ENCODE measurements around the gene PTPA. TPM values are rescaled to one million over a fixed set of nuclear protein-coding genes. Genes with fewer than 3 reads are reported as not detected.

Gene PTPA
- total and polyA plus RNA-seq, 9 of the 15 experiments (the other 6 are each of a cell fraction or from before 2014, with no cell fraction given), result 1.7 to 121 (median 72.6) TPM

DNA sequence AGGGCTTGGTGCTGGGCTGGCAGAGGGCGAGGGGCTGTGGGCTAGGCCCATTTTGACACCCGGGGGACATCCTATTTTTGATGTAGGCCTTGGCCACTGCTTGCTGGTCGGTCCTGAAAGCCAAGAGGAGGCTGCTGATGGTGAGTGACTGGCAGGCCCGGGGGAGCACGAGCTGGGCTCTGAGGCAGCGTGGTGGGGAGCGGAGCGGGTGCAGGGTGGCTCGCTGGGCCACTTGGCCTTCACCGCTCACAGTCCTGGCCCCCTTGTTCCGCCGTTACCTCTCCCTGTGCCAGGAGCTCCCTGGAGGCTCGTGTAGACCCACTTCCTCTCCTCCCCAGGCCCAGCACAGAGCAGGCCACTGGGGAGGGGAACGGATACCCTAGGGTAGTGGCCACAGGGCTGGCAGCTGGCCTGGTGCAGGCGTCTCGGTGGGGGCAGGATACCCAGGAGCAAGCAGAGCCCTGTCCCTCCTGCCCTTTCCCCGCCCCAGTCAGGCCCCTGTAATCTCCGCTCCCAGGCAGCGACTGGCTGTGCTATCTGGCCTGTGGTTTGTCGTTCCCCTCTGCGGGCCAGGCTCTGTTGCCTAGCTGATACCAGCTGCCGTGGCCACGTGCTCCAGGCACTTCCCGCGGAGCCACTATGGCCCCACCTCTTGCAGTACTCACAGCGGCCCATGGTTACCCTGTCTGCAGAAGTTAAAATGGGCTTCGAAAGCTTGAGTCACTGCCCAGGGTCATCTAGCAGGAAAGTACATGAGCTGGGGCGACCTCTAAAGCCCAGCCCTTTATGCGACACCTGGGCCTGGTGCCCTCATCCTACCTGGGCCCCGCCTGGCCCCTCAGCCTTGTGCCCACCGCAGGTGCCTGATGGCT lies 42.0 kb upstream of the PTPA start (continued):
- TF ChIP-seq, protein P1, sequence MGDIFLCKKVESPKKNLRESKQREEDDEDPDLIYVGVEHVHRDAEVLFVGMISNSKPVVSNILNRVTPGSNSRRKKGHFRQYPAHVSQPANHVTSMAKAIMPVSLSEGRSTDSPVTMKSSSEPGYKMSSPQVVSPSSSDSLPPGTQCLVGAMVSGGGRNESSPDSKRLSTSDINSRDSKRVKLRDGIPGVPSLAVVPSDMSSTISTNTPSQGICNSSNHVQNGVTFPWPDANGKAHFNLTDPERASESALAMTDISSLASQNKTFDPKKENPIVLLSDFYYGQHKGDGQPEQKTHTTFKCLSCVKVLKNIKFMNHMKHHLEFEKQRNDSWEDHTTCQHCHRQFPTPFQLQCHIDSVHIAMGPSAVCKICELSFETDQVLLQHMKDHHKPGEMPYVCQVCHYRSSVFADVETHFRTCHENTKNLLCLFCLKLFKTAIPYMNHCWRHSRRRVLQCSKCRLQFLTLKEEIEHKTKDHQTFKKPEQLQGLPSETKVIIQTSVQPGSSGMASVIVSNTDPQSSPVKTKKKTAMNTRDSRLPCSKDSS (IDR thresholded peaks at IDR 0.05; ENCODE audit: low read depth, partially characterized antibody), result no peak
- TF ChIP-seq CBX8 (IDR thresholded peaks at IDR 0.05; ENCODE audit: borderline replicate concordance, extremely low read depth, low read depth, low read length, poor library complexity, severe bottlenecking) (no peak), CGGBP1 (CRISPR knock-in tag; IDR thresholded peaks at IDR 0.05) (peak; percentile 23; the same call in 1 of the 2 replicates), ZNF274 (IDR thresholded peaks at IDR 0.05; ENCODE audit: borderline replicate concordance, low read depth, low read length) (peak; percentile 78; the same call in 1 of the 2 replicates), ZBTB26 (CRISPR knock-in tag; IDR thresholded peaks at IDR 0.05) (no peak), ZNF143 (CRISPR knock-in tag; IDR thresholded peaks at IDR 0.05) (0 out of 2 replicates have a peak, but pooled peaks have one; percentile 34), JUND (IDR thresholded peaks at IDR 0.05; ENCODE audit: borderline replicate concordance, low read depth, low read length) (peak; percentile 78), JUND (tag; IDR thresholded peaks at IDR 0.05; ENCODE audit: borderline replicate concordance, low read depth, low read length) (peak; percentile 80; the same call in 2 of the 3 replicates), SPI1 (IDR thresholded peaks at IDR 0.05; ENCODE audit: borderline replicate concordance, low read depth, low read length) (peak; percentile 60; the same call in 1 of the 2 replicates), IRF1 (CRISPR knock-in tag; IDR thresholded peaks at IDR 0.05; ENCODE audit: borderline replicate concordance) (no peak), MECOM (CRISPR knock-in tag; IDR thresholded peaks at IDR 0.05) (peak; percentile 71; the same call in 1 of the 2 replicates), MEIS2 (IDR thresholded peaks at IDR 0.05; ENCODE audit: partially characterized antibody) (no peak), STAT5B (CRISPR knock-in tag; IDR thresholded peaks at IDR 0.05) (no peak), RFX1 (IDR thresholded peaks at IDR 0.05) (peak; percentile 61; the same call in 1 of the 2 replicates), SMAD4 (CRISPR knock-in tag; conservative IDR thresholded peaks at IDR 0.05) (peak; percentile 98), PTBP1 (IDR thresholded peaks at IDR 0.05; ENCODE audit: low read depth, low read length) (0 out of 2 replicates have a peak, but pooled peaks have one; percentile 76), PHB2 (IDR thresholded peaks at IDR 0.05; ENCODE audit: low read depth) (peak; percentile 96), SAFB (IDR thresholded peaks at IDR 0.05; ENCODE audit: borderline replicate concordance, low read depth, low read length) (no peak), EHMT2 (IDR thresholded peaks at IDR 0.05) (no peak), PRMT5 (CRISPR knock-in tag; IDR thresholded peaks at IDR 0.05) (no peak), SMAD2 (IDR thresholded peaks at IDR 0.05; ENCODE audit: low read depth, low read length) (no peak), ZNF232 (CRISPR knock-in tag; IDR thresholded peaks at IDR 0.05) (no peak), WHSC1 (IDR thresholded peaks at IDR 0.05; ENCODE audit: low read length) (no peak)
